Fibroblast of villous mesenchyme (primary cell): Measurements from ENCODE around the gene PDE5A. TPM values are rescaled to one million over a fixed set of nuclear protein-coding genes. Genes with fewer than 3 reads are reported as not detected.

Experiments
- DNase-seq: peaks from one replicate; pipeline ENCODE4 v3.0.0-alpha.2; 2010; ENCODE audit warnings: low read depth
- H3K4me3 ChIP-seq: 2 replicates; pipeline ENCODE4 v1.5.1; 2011; ENCODE audit warnings: low read depth, mild to moderate bottlenecking, low read length
- total RNA-seq: library from RNA; depleted of rRNA; stranded (reverse); fragments of >200 nt; gene quantifications from 2 replicates; pipeline ENCODE4 v1.2.3, GENCODE V29; 2012
- TF ChIP-seq, protein P1 (sequence below): IDR thresholded peaks from 2 replicates; pipeline ENCODE4 v1.5.1; 2012; ENCODE audit warnings: low read depth, mild to moderate bottlenecking, low read length; ENCODE audit not compliant: insufficient read depth

Gene PDE5A
- total RNA-seq, 1 donor, result 162 TPM

DNA sequence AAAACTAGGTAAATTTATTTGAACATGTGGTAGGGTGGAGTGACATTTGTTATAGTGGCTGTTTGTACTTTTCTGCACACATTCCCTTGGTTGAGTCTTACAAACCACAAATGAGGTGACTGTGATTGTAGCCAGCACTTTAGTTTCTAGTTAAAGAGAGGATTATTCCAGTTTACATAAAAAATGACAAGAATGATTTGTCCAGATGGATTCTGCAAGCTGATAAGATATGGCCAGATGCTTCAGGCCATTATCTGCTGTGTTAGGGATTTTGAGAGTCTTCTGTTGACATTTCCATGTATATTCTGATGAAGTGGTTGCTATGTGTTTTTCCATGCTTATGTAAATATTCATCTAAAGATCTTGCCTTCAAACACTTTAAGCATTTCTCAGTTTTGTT, 31.0 kb upstream of the PDE5A start:
- peak; percentile 97 for DNase-seq
- TF ChIP-seq, protein P1, sequence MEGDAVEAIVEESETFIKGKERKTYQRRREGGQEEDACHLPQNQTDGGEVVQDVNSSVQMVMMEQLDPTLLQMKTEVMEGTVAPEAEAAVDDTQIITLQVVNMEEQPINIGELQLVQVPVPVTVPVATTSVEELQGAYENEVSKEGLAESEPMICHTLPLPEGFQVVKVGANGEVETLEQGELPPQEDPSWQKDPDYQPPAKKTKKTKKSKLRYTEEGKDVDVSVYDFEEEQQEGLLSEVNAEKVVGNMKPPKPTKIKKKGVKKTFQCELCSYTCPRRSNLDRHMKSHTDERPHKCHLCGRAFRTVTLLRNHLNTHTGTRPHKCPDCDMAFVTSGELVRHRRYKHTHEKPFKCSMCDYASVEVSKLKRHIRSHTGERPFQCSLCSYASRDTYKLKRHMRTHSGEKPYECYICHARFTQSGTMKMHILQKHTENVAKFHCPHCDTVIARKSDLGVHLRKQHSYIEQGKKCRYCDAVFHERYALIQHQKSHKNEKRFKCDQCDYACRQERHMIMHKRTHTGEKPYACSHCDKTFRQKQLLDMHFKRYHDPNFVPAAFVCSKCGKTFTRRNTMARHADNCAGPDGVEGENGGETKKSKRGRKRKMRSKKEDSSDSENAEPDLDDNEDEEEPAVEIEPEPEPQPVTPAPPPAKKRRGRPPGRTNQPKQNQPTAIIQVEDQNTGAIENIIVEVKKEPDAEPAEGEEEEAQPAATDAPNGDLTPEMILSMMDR, result no peak
- no peak overlapping the region for H3K4me3 ChIP-seq

DNA sequence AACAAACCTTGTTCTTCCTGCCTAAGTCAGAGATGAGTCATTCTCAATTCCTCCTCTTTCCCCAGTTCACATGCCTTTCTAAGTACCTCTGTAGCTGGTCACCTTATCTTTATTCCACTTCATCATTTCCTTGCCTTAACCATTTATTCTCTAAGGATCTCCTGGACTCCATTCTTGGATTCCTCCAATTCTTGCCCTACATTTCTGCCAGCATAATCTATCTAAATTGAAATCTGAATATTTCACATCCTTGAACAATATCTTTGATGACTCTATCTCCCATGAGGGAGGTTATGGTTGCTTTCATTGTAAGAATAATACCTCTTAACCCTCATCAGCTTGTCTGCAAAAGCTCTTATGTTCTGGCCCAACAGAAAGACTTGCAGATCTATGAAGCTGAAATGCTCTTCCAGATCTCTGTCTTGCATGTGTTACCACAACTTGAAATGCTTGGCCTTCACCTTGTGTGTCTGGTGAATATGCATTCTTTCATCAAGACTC, 28.6 kb upstream of the PDE5A start:
- TF ChIP-seq, protein P1, result no peak
- H3K4me3 ChIP-seq, result no peak overlapping the region
- DNase-seq, result peak; percentile 54

DNA sequence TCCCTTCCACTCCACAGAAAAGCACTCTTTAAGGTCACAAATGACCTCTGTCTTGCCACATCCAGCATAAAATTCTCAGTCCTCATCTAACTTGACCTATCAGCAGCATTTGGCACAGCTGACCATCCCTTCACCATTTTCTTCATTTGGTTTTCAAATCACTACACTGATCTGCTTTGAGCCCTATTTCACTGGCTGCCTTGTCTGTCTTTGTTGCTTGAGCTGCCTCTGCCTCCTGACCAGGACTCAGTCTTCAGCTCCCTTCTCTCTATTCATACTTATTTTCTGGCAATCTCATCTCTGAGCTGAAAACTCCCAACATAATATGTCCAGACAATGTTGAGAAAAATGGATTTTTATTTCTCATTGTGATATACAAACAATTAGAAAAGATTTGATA, 27.7 kb upstream of the PDE5A start:
- TF ChIP-seq, protein P1, result no peak
- DNase-seq, result no peak
- H3K4me3 ChIP-seq, result no peak overlapping the region

DNA sequence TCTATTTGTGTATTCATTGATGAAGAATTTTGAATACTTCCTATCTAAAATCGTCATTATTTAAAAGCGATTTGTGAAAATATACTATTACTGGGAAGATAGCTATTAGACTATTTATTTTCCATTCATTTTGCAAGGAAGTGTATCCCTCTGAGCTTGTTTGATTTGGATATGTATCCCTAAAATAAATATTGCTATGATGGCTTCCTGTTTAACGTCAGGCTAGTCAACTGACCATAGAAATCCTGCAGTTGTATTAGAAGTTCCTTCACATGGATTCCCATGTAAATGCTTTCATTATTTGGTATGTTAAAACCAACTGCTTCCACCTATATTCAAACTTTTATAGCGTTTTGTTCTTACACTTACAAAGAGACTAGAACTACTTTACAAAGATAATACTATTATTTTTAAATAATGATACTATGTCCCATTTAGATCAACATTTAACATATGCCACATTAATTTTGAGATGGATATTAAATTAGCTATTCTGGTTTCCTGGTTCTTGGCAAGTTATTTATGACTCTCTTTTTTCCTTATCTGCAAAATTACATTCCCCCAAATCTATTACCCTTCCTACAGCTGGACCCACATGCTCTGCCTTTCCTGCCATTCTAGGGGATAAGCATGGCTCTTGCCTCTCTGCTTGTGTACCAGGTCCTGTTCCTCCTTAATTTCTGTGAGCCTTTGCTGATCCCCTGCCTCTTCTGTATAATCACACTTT, 26.7 kb upstream of the PDE5A start:
- DNase-seq, result no peak
- no peak overlapping the region for H3K4me3 ChIP-seq
- TF ChIP-seq, protein P1, result no peak

DNA sequence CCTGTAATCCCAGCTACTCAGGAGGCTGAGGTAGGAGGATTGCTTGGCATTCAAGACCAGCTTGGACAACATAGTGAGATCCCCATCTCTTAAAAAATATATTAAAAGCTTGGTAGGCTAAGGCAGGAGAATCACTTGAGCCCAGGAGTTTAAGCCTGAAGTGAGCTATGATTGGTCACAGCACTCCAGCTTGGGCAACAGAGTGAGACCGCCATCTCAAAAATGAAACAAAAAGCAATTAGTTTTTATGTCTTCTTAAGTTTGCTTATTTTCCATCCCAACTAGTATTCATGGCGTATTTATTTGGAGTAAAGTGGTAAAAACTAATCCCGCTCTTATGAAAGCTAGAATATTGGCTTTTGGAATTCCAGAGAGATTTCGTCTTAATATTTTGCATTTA, 25.4 kb upstream of the PDE5A start:
- DNase-seq, result peak; percentile 59
- TF ChIP-seq, protein P1, result no peak
- H3K4me3 ChIP-seq, result no peak overlapping the region

DNA sequence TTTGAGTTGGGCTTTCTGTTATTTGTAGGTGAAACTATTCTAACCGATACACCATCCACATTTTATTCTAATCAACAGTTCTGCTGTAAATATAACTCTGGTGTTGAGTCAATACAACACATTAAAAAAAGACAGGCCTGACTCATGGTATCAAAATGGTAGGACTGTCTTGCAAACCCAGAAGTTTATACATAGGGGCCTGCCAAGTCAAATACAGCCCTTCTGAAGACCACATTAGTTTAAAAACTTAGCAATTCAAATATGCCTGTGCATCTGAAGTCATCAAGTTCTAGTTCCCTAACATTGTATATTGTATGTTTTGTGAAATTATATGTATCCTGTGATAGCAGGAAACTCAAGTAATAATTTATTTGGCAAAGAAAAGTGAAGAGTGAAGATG, 24.4 kb upstream of the PDE5A start:
- H3K4me3 ChIP-seq, result no peak overlapping the region
- DNase-seq, result no peak
- TF ChIP-seq, protein P1, result no peak

DNA sequence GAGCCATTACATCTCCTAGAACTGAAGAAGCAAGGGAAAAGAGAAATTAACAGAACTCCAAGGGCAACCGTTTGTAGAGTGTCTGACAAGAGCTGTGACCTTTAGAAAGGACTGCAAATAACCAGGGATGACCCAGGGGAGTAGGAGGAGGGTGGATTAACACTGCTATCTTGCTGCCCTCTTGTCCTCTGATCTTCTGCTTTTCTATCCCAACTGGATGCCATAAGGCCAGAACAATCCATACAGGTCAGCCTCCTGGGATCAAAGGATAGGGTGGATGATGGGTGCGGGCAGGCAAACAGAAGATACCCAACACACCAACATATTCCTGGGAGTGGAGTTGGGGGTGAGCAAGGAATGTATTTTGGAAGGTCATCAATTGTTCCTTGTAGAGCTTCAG, 19.8 kb upstream of the PDE5A start:
- no peak for DNase-seq
- no peak overlapping the region for H3K4me3 ChIP-seq
- TF ChIP-seq, protein P1, result no peak
